Measurements from ENCODE around the gene SMARCA4.

GRCh38 chr19:11091703-11092153, 130.9 kb downstream of the SMARCA4 start:
- TF ChIP-seq CTCF (IDR thresholded peaks at IDR 0.05): no peak
- peak; percentile 36 to 83 (median 62) for TF ChIP-seq POLR2AphosphoS5 (IDR thresholded peaks at IDR 0.05)
- peak in 1 of 2 donors; percentile 33 for TF ChIP-seq POLR2A (IDR thresholded peaks at IDR 0.05)
- TF ChIP-seq EP300 (IDR thresholded peaks at IDR 0.05): peak in 1 of 4 donors; percentile 67
